GM18951 (cell line): ENCODE data around the gene ADAMTS4.
A peak's percentile ranks its signal among the peaks of the same experiment; 100 is the strongest.

Source experiments
- POLR2A ChIP-seq: IDR thresholded peaks from 4 replicates; pipeline ENCODE4 v1.6.1; 2011; ENCODE audit warnings: mild to moderate bottlenecking; ENCODE audit not compliant: insufficient read length, insufficient read depth; ENCODE audit errors: extremely low read depth
- in situ Hi-C: fragments of 300-500 bp; cut with MboI; formaldehyde crosslinking; loops from one replicate; pipeline ENCODE4 v1.12.0; 2022; ENCODE audit warnings: low sequenced_read_pairs, mixed read lengths, inconsistent platforms; ENCODE audit not compliant: unreplicated experiment

The ADAMTS4 gene

DNA sequence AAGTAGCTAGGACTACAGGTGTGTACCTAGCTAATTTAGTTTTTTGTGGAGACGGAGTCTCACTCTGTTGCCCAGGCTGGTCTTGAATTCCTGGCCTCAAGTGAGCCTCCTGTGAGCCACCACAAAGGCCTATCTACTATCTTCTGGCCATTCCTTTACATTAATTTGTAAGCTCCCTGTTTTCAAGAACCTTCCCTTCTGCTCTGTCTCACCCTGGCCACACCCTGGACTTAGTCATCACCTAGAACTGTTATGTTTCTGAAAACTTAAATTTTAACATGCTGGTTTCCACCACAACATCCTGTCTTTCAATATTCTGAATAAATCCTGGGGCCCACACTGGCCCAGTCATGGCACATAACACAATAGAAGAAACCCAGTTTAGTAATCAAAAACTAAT is 16.6 kb downstream of the ADAMTS4 start:
- TF ChIP-seq POLR2A, result no peak
- in situ Hi-C loops, result no loop called here

DNA sequence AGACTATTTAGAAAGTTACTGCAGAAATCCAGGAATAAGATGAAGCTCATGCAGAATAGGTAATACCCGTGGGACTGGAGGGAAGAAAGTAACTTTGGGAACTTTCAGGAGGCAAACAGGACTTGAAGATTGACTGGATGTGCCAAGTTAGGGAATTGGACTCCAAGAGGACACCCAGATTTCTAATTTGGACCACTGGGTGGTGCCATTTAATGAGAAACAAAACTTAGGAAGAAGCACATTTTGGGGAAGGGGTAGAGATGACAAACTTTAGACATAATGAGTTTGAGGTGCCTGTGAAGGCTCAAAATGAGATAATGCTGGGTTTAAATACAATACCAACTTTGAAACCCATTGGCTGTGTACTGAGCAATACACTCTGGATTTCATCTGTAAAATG is 18.2 kb downstream of the ADAMTS4 start:
- in situ Hi-C loops, result no loop called here
- TF ChIP-seq POLR2A, result no peak

DNA sequence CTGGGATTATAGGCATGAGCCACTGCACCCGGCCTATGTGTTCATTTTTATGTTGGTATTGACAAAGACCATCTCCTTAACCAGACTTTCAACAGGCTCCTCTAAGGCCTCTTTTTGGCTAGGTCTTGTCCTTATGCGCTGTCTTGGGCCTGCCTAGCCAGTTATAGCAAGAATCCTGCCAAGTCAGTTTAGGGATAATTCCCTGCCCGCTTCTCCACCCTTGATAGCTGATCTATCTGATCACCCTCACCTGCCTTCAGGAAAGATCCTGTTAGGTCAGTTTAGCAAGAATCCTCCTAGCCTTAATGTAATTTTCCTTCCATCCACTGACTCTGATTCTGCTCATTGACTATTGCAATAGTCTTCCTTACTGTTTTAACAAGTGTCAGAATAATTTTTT is 19.2 kb downstream of the ADAMTS4 start:
- in situ Hi-C loops, result no loop called here
- no peak for TF ChIP-seq POLR2A

DNA sequence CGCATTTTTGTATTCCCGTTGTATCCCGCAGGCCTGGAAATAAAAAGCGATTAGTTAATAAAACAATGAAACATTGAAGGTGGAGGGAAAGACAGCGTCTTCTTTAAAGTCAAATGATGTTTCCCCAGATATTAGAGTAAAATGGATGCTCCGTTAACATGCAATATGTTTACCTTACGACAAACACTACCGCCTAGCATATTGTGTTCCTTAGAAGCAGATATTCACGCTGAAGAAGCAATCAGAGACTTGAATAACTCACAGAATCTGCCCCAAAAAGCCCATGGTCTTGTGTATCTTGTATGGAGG is 21.0 kb downstream of the ADAMTS4 start:
- in situ Hi-C loops, result no loop called here

DNA sequence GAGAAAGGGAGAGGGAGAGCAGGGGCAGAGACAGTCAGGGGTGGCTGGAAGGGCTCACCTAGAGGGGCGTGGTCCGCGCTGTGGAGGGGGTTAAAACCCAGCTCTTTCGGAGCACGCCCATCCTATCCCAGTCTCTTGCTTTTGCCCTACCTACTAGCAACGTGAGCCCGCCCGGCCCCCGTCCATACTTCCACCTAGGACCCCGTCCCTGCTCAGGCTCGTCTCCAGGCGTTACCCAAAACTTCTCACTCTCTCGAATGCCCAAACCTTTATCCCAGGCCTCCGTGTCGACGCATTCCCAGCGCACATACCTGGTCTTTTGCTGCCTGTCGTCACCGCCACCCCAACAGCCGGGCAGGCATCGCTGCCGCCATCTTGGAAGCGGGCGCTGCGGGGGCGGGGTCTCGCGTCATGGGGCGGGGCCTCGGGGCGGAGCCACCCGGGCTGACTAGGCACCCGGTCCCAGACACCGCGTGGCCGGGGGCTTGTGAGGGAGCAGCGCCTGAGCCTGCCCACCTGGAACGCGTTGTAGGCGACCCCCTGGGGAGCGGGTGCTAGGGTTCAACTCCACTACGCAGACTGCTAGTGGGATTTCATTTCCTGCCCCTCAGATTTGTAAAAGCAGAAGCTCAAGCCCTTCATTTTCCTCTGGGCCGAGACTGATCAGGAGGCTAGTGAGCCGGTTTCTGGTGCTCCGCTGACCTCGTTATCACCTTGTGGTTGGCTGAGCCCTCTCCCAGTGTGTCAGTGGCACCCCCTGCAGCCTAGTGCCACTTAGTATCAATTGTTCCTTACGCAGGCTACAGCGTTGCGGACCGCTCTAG is 21.5 kb downstream of the ADAMTS4 start, which contains the start of gene B4GALT3:
TSS of gene B4GALT3 (minus strand) at position 396 of the 824 bp plus-strand sequence. CDS start 1,447 bp downstream, outside the sequence.
- in situ Hi-C loops, result no loop called here
- peak; percentile 91 for TF ChIP-seq POLR2A

More for the DNA sequence above, 21.0 kb downstream of the ADAMTS4 start:
- TF ChIP-seq POLR2A, result no peak

DNA sequence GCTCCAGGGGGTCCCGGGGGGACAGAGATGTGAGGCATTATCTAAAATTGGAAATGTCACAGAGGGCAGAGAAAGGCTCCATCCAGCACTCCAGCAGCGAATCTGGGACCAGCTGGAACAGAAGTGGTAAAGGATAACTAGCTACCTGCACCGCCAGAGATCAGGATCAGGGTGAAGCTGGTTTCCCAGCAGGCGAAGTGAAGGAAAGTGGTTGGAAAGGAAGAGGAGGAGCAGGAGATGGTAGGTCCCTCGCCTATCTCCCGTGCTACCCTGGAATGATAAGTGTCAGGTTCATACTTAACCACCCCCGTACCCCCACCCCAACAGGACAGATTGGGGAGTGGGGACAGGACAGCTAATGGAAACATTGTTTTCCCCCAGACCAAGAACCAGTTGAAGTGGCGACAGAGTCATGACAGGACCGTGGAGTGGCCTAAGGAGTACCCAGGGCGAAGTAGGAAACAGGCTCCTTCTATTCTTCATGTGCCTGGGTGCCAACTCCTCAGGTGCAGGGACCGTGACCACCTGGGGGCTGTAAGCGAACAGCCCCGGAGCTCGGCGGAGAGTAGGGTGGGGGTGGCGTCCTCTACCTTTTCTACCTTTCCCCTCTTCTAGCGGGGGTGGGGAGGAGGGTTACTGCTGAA is 22.3 kb downstream of the ADAMTS4 start:
- in situ Hi-C loops, result no loop called here
- TF ChIP-seq POLR2A, result no peak

DNA sequence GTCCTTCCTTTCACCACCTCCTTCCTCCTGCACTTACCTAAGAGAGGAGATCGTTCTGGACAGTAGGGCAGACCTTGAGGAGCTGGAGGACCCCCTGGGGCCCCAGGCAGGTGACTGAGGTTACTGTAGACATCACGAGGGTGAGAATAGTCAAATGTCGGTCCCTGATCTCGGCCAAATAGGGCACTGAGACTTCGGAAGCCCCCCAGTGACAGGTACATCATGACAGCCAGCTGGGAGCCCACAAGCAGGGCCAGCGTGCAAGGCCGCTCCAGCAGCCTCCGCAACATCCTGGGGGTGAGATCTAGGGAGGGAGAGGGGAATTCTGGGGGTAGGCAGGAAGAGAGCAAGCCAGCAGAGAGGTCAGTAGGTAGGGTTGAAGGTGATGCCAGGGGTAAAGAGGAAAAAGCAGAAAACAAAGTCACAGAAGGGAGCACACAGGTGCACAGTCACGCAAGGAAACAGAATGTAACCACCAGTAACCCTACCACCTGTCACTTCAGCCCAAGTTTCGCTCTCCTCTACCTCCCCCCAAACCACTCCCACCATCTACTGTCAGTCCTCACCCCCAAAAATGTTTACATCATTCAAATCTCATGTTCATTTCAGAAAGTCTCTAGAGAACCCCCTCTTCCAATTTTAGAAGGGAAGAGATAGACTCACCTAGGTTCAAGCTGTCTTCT is 22.9 kb downstream of the ADAMTS4 start:
- TF ChIP-seq POLR2A, result no peak
- in situ Hi-C loops, result no loop called here

DNA sequence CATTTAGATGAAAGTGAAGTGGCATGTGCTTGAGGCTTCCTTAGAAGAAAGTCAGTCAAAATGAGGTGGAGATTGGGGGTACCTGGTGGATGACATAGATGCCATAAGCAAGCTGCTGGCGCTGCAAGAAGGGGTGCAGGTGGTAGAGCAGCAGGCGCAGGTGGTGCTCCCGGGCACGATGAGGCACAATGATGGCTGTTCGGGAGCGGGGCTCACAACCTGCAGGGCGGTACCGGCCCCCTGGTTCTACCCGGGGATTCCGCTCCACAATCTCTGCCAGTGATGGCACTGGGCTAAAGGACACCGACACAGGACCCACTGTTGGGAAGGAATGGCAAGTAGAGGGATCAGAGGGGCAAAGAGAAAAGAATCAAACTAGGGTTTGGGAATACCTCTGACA is 23.9 kb downstream of the ADAMTS4 start:
- in situ Hi-C loops, result no loop called here

DNA sequence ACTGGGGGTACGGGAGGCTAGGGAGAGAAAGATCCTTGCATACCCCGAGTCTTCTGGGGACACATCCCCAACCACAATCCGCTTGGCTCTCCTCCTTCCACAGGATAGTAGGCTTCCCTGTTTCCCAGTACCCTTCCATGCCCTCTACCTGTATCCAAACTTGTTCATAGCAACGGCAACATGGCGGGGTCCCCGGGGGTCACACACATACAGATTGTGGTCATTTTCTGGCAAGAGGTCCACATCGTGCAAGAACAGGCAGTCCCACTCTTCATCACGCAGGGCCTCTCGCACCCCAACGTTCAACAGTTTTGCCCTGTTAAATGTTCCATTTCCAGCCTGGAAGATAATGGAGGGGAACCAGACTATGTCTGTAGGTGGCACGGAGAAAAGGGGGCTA is 25.1 kb downstream of the ADAMTS4 start:
- in situ Hi-C loops, result no loop called here
- no peak for TF ChIP-seq POLR2A

More for the DNA sequence above, 23.9 kb downstream of the ADAMTS4 start:
- TF ChIP-seq POLR2A, result no peak

DNA sequence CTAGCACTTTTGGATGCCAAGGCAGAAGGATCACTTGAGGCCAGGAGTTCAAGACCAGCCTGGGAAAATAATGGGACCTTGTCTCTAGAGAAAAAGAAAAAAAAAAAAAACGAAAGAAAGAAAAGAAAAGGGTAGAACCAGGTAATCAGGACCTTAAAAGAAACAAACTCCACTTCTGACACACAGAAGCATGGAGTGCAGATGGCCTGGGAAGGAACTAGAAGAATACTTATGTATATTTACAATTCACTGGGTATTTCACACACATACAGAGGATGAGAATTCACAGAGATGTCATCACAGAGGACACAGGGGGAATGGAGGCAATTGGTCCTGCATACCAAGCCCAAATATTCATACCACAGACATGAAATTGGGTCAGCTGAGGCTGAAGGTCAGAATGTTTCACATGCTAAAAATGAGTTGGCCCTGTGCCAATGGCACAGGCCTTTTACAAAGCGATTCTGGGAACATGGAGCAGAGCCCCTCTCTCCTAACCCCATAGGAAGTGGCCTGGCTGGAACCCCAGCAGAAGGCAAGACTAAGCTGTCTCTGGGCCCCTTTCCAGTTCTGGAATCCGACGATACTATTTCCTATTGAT is 26.0 kb downstream of the ADAMTS4 start:
- in situ Hi-C loops, result no loop called here
- no peak for TF ChIP-seq POLR2A

DNA sequence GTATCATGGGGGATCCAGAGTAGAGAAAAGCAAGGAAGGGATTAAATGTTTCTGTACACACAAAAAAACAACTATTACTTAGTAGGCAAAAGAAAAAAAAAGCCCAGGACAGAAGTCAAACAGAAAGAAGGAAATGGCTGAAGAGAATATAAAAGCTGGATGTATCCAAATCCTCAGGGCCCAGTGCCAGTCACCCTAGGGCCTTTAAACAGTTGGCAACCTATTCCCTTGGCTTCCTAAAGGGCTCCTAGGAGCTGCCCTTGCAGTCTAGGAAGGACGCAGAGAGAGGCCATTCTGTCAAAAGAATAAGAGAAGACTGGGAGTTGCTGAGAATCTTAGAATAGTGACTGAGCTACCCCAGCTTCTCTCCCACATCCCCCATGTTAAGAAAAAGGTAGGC is 26.5 kb downstream of the ADAMTS4 start:
- no peak for TF ChIP-seq POLR2A
- in situ Hi-C loops, result no loop called here

DNA sequence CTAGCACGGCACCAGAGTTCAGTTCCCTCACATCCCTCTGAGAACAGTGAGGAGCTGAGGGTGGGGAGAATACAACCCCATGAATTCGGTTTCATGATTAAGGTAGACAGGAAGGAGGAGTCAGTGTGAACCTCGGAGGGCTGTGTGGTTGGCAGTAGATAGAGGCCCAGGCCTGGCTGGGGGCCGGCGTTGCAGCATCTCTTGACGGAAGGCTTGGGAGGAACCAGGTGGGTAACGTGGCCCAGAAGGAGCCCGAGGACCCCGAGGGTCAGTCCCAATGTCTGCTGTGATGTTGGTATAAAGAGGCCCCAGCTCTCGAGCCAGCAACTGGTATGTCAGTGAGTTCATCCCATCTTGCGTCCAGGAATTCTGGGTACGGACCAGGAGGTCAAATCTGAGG is 27.2 kb downstream of the ADAMTS4 start:
- no peak for TF ChIP-seq POLR2A
- in situ Hi-C loops, result no loop called here

DNA sequence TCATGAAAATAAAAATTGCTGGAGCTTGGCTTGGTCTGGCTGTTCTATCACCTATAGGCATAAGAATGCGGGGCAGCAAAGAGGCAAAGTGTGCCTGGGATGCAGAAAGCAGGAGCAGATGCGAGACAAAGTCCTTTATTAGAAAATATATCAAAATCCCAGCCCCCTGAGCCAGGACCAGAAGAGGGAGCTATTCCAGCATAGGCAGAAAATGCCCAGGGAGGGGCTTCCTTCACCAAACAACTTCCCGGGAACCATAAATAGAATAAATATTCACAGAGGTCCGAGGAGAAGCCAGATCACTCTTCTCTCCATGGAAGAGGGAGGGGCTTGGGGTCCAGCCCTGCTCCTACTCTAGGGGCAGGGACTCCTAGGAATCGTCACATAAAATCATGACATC is 27.7 kb downstream of the ADAMTS4 start:
- in situ Hi-C loops, result no loop called here
- TF ChIP-seq POLR2A, result no peak
